Nephron (organoid): ENCODE results near the gene TMEM212.

Source experiments
- H3K27ac Mint-ChIP-seq, 3 experiments: 2 replicates each; pipeline ENCODE4 v1.8.0; 2020; ENCODE audit warnings: mixed read lengths in 3 of 3, mild to moderate bottlenecking in 2 of 3, moderate library complexity in 1 of 3
- H3K27me3 Mint-ChIP-seq: 2 replicates; pipeline ENCODE4 v1.8.0; 2021; ENCODE audit warnings: low read depth, mild to moderate bottlenecking, moderate library complexity, mixed read lengths
- H3K36me3 Mint-ChIP-seq: 2 replicates; pipeline ENCODE4 v1.8.0; 2020; ENCODE audit warnings: low read depth, mixed read lengths
- H3K4me1 Mint-ChIP-seq: 2 replicates; pipeline ENCODE4 v1.8.0; 2020; ENCODE audit warnings: mixed read lengths
- H3K4me3 Mint-ChIP-seq, 3 experiments: 2 replicates each; pipeline ENCODE4 v1.8.0; 2020; ENCODE audit warnings: mild to moderate bottlenecking in 3 of 3, mixed read lengths in 3 of 3, moderate library complexity in 2 of 3
- H3K9me3 Mint-ChIP-seq: 2 replicates; pipeline ENCODE4 v1.8.0; 2020; ENCODE audit warnings: mixed read lengths
- CTCF ChIP-seq, 3 experiments: fragments of 200-600 bp; sonication (generic); IDR thresholded peaks; one replicate each; pipeline ENCODE4 v1.5.0; 2021; ENCODE audit warnings: antibody characterized with exemption in 3 of 3; ENCODE audit not compliant: unreplicated experiment in 3 of 3

TMEM212 gene

GRCh38 chr3:171860830-171861535, 17.8 kb downstream of the TMEM212 start:
- Mint-ChIP-seq H3K9me3 (peaks cover 14% of the 10 kb centered on the region), H3K27me3 (peaks cover 2% of the 10 kb centered on the region), H3K4me3 (no peak overlapping the region), H3K36me3 (no peaks in the 10 kb centered on the region), H3K4me1 (peaks cover 17% of the 10 kb centered on the region), H3K27ac (peak overlapping the region; percentile 81 to 89 (median 88))
- no peak for TF ChIP-seq CTCF (IDR thresholded peaks at IDR 0.05; ENCODE audit: unreplicated experiment in 3 of 3)

- Mint-ChIP-seq H3K4me1 (peaks cover 17% of the 10 kb centered on the region), H3K4me3 (no peak overlapping the region), H3K36me3 (no peaks in the 10 kb centered on the region), H3K27ac (peak overlapping the region in 2 of 3 experiments; percentile 70 to 88), H3K27me3 (peaks cover 4% of the 10 kb centered on the region), H3K9me3 (peaks cover 10% of the 10 kb centered on the region)
- TF ChIP-seq CTCF (IDR thresholded peaks at IDR 0.05; ENCODE audit: unreplicated experiment in 3 of 3) = no peak
Observed at GRCh38 chr3:171862392-171862791, 19.2 kb downstream of the TMEM212 start.

GRCh38 chr3:171862993-171863521, 19.9 kb downstream of the TMEM212 start:
- Mint-ChIP-seq H3K36me3 (no peaks in the 10 kb centered on the region), H3K9me3 (peaks cover 4% of the 10 kb centered on the region), H3K27ac (peak overlapping the region; percentile 70 to 94 (median 90)), H3K27me3 (peaks cover 4% of the 10 kb centered on the region), H3K4me1 (peaks cover 17% of the 10 kb centered on the region), H3K4me3 (peak overlapping the region; percentile 10 to 43 (median 39))
- TF ChIP-seq CTCF (IDR thresholded peaks at IDR 0.05; ENCODE audit: unreplicated experiment in 3 of 3) = no peak

- peaks cover 17% of the 10 kb centered on the region for H3K4me1 Mint-ChIP-seq
- H3K36me3 Mint-ChIP-seq = no peaks in the 10 kb centered on the region
- H3K4me3 Mint-ChIP-seq = peak overlapping the region in 1 of 3 experiments; percentile 3
- H3K9me3 Mint-ChIP-seq = no peaks in the 10 kb centered on the region
- TF ChIP-seq CTCF (IDR thresholded peaks at IDR 0.05; ENCODE audit: unreplicated experiment in 3 of 3) = no peak
- peak overlapping the region; percentile 70 to 94 (median 90) for H3K27ac Mint-ChIP-seq
- H3K27me3 Mint-ChIP-seq = peaks cover 4% of the 10 kb centered on the region
Observed at GRCh38 chr3:171863920-171864319, 20.8 kb downstream of the TMEM212 start.

- H3K27me3 Mint-ChIP-seq = peaks cover 4% of the 10 kb centered on the region
- no peak for TF ChIP-seq CTCF (IDR thresholded peaks at IDR 0.05; ENCODE audit: unreplicated experiment in 3 of 3)
- H3K9me3 Mint-ChIP-seq = no peaks in the 10 kb centered on the region
- H3K4me1 Mint-ChIP-seq = peaks cover 17% of the 10 kb centered on the region
- peak overlapping the region; percentile 13 to 56 (median 37) for H3K27ac Mint-ChIP-seq
- H3K36me3 Mint-ChIP-seq = no peaks in the 10 kb centered on the region
- no peak overlapping the region for H3K4me3 Mint-ChIP-seq
Observed at GRCh38 chr3:171865191-171865865, 22.2 kb downstream of the TMEM212 start.
